Kidney epithelial cell (primary cell): Measurements from ENCODE around the gene COX14. TPM values are rescaled to one million over a fixed set of nuclear protein-coding genes. Genes with fewer than 3 reads are reported as not detected.

Experiments used
- DNase-seq: peaks from one replicate; pipeline ENCODE4 v3.0.0-alpha.2; 2010; ENCODE audit warnings: low read depth
- H3K27me3 ChIP-seq: 2 replicates; pipeline ENCODE4 v1.6.0; 2011; ENCODE audit warnings: low read length; ENCODE audit not compliant: control insufficient read depth, insufficient read depth
- H3K36me3 ChIP-seq: 2 replicates; pipeline ENCODE4 v1.5.1; 2011; ENCODE audit warnings: low read length; ENCODE audit not compliant: control insufficient read depth, insufficient read depth
- H3K4me3 ChIP-seq: 2 replicates; pipeline ENCODE4 v1.5.1; 2011; ENCODE audit warnings: low read depth, mild to moderate bottlenecking, control low read depth, low read length
- CTCF ChIP-seq: IDR thresholded peaks from 2 replicates; pipeline ENCODE4 v1.5.1; 2011; ENCODE audit warnings: mild to moderate bottlenecking, moderate library complexity, low read length, control low read depth, inconsistent platforms; ENCODE audit not compliant: insufficient read depth, poor library complexity, severe bottlenecking
- total RNA-seq: library from RNA; depleted of rRNA; stranded (reverse); fragments of >200 nt; gene quantifications from 2 replicates; pipeline ENCODE4 v1.2.3, GENCODE V29; 2015

The COX14 gene
- total RNA-seq, 1 donor from 2014 or later: 35.5 TPM

GRCh38 chr12:50160643-50161042, 48.6 kb downstream of the COX14 start:
- Histone ChIP-seq H3K36me3 (no peaks in the 10 kb centered on the region), H3K4me3 (no peak overlapping the region), H3K27me3 (no peaks in the 10 kb centered on the region)
- TF ChIP-seq CTCF: no peak
- DNase-seq: no peak

- Histone ChIP-seq H3K4me3 (no peak overlapping the region), H3K27me3 (no peaks in the 10 kb centered on the region), H3K36me3 (no peaks in the 10 kb centered on the region)
- DNase-seq: no peak
- TF ChIP-seq CTCF: no peak
Observed at GRCh38 chr12:50162230-50162629, 50.2 kb downstream of the COX14 start.

GRCh38 chr12:50164963-50165362, 52.9 kb downstream of the COX14 start:
- no peak for TF ChIP-seq CTCF
- DNase-seq: no peak

GRCh38 chr12:50166799-50167048, 54.7 kb downstream of the COX14 start:
- H3K27me3 ChIP-seq: no peaks in the 10 kb centered on the region
- peak overlapping the region; percentile 78 for H3K4me3 ChIP-seq
- no peak for DNase-seq
- H3K36me3 ChIP-seq: no peaks in the 10 kb centered on the region
- no peak for TF ChIP-seq CTCF

More at GRCh38 chr12:50164963-50165362, 52.9 kb downstream of the COX14 start:
- Histone ChIP-seq H3K27me3 (no peaks in the 10 kb centered on the region), H3K36me3 (no peaks in the 10 kb centered on the region), H3K4me3 (no peak overlapping the region)

- peak within 1 kb of the TSS; percentile 78 for H3K4me3 ChIP-seq
- H3K36me3 ChIP-seq: no peaks in the 10 kb centered on the region
- TF ChIP-seq CTCF: no peak
- H3K27me3 ChIP-seq: no peaks in the 10 kb centered on the region
- DNase-seq: peak; percentile 92
Observed at GRCh38 chr12:50167049-50167828, 55.2 kb downstream of the COX14 start, which contains the start of gene CERS5. CERS5 (minus strand) TSS chr12:50167369; CDS start chr12:50167297, 72 bp downstream.

Other genes starting within 250 kb of the COX14 start
- gene FAIM2, start 208.3 kb upstream of the COX14 start, total RNA-seq: not detected in 2 replicates
- not detected in 2 replicates for gene AQP2, start 161.5 kb upstream of the COX14 start, total RNA-seq
- gene AQP5, start 150.4 kb upstream of the COX14 start, total RNA-seq: not detected in 2 replicates
- gene AQP6, start 139.3 kb upstream of the COX14 start, total RNA-seq: not detected in 2 replicates
- 12.1 and 12.3 TPM in 2 replicates for gene RACGAP1, start 86.7 kb upstream of the COX14 start, total RNA-seq
- gene ASIC1, start 54.6 kb upstream of the COX14 start, total RNA-seq: 0.75 and 3.6 TPM in 2 replicates
- gene SMARCD1, start 26.9 kb upstream of the COX14 start, total RNA-seq: 133 and 165 TPM in 2 replicates
- 0.04 and 0.14 TPM in 2 replicates for gene GPD1, start 8.2 kb upstream of the COX14 start, total RNA-seq
- 40.3 and 40.9 TPM in 2 replicates for gene CERS5, start 55.1 kb downstream of the COX14 start, total RNA-seq
- 89.0 and 96.0 TPM in 2 replicates for gene LIMA1, start 171.3 kb downstream of the COX14 start, total RNA-seq